ENCODE results near the gene RBM47.

The RBM47 gene

GRCh38 chr4:40595981-40596380 is 33.7 kb downstream of the RBM47 start:
- in situ Hi-C loops (cut with MboI; ENCODE audit: low pct_unique_long_range_greater_than_20kb, low sequenced_read_pairs): no loop called here
- no peak for DNase-seq

DNA sequence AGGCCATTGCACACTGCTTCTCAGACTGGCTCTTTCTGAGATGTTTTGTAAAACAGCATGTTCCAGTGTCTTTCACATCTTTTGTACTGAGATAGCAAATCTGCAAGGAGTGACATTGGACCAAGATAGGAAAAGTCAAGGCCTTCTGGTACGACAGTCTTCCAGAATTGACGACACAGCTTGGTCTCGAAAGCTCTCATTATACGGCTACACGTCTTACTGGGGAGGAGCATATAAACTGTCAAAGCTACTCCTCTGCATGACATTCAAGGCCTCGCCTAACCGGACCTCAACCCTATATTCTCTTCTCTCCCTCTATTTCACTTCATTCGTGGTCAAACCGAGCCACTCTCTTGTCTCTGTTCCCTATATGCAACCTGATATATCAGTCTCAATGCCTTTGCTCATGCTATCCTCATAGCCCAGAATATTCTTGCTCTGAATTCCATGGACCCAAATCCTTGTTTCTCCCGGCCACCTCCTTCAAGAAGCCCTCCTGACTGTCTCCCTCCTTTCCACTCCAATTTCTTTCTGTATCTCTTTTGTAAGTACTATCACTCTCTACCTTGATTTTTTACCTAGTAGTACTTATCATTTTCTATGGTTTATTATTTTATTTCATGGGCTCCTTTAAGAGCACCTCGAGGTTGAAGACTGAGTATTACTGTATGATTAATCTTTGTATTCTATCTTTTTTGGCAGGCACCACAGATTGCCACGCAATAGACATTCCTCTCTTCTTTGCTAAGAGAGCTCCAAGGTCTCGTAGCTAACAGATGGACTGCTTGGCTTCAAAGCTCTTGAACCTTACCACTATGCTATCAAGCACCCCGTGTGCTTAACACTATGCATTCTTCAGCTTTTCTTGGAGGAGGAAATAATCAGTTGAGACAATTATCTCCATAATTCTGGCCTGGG is 35.1 kb downstream of the RBM47 start:
- DNase-seq: no peak

DNA sequence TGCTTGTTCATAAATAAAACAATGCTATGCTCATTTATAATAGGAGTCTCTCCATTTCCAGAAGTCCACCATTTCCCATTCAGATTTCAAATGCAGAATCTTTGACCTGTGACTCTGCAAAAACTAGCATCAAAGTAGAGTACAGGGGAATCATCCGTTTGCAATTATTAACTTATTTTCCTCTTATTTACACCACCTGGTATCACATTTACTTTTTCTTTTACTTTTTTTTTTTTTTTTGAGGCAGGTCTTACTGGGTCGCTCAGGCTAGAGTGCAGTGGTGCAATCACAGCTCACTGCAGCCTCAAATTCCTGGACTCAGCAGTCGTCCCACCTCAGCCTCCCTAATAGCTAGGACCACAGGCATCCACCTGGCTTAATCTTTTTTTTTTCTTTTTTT is 37.6 kb downstream of the RBM47 start:
- in situ Hi-C loops (cut with MboI; ENCODE audit: low pct_unique_long_range_greater_than_20kb, low sequenced_read_pairs): no loop called here
- DNase-seq: no peak

More for the DNA sequence above, 35.1 kb downstream of the RBM47 start:
- in situ Hi-C loops (cut with MboI; ENCODE audit: low pct_unique_long_range_greater_than_20kb, low sequenced_read_pairs): no loop called here

GRCh38 chr4:40587826-40588225 is 41.8 kb downstream of the RBM47 start:
- in situ Hi-C loops (cut with MboI; ENCODE audit: low pct_unique_long_range_greater_than_20kb, low sequenced_read_pairs): no loop called here
- no peak for DNase-seq

DNA sequence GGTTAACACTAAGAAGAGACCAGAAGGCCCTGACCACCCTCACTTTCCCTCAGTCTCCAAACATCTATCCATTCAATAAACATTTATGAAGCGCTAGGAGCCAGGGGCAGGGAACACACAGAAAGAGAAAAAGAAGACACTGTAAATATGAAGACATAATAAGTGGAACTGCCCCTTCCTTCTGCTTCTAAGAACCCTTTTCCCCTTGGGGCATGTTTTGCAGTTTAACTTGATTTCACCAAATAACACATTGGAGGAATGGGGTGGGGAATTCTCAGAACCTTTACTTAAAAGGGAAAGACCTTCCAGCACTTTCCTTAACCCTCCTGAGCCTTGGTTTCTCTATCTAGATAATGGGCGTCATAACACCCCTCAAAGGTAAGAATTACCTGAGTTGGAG is 42.3 kb downstream of the RBM47 start:
- no peak for DNase-seq
- in situ Hi-C loops (cut with MboI; ENCODE audit: low pct_unique_long_range_greater_than_20kb, low sequenced_read_pairs): no loop called here

GRCh38 chr4:40586729-40587128 is 42.9 kb downstream of the RBM47 start:
- in situ Hi-C loops (cut with MboI; ENCODE audit: low pct_unique_long_range_greater_than_20kb, low sequenced_read_pairs): no loop called here
- DNase-seq: no peak

- no peak for DNase-seq
- in situ Hi-C loops (cut with MboI; ENCODE audit: low pct_unique_long_range_greater_than_20kb, low sequenced_read_pairs): no loop called here
Measured at GRCh38 chr4:40586034-40586433, 43.6 kb downstream of the RBM47 start.

DNA sequence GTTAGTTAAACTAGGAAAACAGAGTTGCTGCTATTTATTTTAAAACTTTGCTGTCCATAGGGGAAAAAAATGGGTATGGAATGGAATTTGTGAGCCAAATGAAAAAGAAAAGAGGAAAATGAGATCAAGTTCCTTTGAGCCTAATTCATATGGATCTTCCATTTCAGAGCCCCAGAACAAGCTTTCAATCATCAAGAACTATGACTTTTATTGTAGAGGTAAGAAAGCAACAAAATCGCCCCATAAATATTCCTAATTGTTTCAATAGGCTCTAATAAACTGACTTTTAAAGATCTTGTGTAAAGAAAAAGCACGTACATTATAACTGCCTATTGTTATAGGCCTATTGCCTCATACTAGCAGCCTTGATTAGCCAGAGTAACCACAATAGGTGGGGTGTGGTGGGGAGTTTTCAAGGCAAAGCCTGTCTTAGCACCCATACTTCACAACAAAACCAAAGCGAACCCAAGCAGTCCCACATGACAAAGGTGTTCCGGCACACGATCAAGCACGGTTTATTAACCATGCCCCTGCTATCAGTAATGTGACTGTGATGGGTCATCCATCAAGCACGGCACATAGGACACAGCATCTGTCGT is 44.4 kb downstream of the RBM47 start:
- DNase-seq: no peak
- in situ Hi-C loops (cut with MboI; ENCODE audit: low pct_unique_long_range_greater_than_20kb, low sequenced_read_pairs): no loop called here

DNA sequence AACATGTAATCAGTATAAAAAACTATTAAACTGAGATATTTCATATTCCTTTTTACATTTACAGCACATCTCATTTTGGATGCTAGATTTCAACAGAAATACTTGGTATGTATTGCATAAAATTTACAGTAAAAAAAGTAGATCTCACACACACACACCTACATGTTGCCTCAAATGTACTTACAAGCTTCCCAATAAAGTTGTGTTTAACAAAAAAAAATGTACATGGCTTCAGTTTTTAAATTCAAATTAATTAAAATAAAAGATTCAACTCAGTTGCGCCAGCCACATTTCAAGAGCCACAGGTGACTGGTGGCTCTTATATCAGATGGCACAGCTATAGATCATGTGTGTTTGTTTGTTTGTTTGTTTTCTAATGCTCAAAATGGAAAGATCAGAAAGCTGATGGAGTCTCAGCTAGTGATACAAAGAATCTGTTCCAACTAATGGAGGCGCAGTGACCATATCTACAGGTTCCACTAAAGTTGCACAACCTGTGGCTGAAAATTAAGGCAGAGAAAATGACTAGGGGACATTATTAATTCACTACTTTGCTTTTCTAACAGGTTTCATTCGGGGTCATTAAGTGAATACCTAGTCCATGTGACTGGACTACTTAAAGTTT is 45.0 kb downstream of the RBM47 start:
- in situ Hi-C loops (cut with MboI; ENCODE audit: low pct_unique_long_range_greater_than_20kb, low sequenced_read_pairs): no loop called here
- no peak for DNase-seq

DNA sequence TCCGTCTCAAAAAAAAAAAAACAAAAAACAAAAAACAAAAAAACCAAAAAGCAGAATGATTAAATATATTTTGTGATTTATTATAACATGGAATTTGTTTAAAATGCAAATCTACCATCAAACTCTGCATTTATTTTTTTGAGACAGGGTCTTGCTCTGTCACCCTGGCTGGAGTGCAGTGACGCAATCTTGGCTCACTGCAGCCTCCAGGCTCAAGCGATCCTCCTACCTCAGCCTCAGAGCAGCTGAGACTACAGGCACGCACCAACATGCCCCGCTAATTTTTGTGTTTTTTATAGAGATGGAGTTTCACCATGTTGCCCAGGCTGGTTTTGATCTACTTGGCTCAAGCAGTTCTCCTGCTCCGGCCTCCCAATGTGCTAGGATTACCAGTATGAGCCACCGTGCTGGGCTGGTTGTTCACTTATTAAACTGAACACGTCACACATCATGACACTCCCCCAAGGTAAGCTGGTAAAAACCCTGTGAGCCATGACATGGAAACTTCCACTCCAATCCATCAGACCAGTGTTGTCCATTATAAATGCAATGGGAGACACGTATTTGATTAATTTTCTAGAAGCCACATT is 45.7 kb downstream of the RBM47 start:
- in situ Hi-C loops (cut with MboI; ENCODE audit: low pct_unique_long_range_greater_than_20kb, low sequenced_read_pairs): no loop called here

DNA sequence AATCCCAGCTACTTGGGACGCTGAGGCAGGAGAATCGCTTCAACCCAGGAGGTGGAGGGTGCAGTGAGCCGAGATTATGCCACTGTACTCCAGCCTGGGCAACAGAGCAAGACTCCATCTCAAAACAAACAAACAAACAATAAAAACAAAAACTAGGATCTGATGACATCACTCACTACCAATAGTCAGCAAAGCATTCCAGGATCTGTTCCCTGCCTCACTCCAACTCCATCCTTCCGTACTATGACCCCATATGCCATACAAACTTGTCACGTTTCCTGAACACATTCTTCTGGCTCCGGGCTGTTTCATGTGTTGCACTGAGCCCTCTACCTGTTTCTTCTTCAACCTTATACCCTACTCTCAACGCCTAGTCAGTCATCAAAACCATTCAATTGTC is 47.3 kb downstream of the RBM47 start:
- in situ Hi-C loops (cut with MboI; ENCODE audit: low pct_unique_long_range_greater_than_20kb, low sequenced_read_pairs): no loop called here
- DNase-seq: no peak

More for the DNA sequence above, 45.7 kb downstream of the RBM47 start:
- no peak for DNase-seq

DNA sequence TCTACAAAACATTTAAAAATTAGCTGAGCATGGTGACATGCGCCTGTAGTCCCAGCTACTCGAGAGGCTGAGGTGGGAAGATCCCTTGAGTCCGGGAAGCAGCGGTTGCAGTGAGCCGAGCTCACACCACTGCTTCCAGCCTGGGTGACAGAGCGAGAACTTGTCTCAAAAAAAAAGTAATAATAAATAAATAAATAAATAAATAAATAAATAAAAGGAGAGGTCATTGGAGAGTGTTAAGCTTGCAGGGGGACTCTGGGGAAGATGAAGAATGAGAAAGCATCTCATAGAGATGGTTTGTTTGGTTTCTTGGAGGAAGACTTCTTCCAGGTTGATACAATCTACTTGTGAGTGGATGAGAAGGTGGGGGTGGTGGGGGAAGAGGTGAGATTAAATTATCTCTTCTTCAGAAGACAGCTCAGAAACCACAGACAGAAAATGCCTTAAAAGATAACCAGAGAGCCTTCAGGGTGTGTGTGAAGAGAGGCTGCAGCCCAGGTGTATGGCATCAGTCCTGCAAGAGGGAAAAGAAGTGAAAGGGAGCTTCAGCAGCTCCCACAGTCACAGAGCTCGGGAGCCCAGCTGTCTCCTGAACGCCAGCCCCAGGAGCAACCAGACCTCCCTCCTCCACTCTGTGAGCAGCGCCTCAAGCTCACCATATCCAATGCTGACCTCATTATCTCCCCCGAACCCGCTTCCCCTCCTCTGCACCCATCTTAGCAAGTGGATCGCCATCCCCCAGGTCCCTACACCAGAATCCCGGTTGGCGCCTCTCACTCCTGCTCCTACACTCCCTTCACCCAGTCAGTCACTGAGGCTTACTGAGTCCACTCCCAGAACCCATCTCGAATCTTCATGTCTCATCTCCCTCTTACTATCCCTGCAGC is 48.2 kb downstream of the RBM47 start:
- DNase-seq: peak; percentile 26
- in situ Hi-C loops (cut with MboI; ENCODE audit: low pct_unique_long_range_greater_than_20kb, low sequenced_read_pairs): no loop called here

GRCh38 chr4:40579983-40580382 is 49.7 kb downstream of the RBM47 start:
- in situ Hi-C loops (cut with MboI; ENCODE audit: low pct_unique_long_range_greater_than_20kb, low sequenced_read_pairs): no loop called here
- no peak for DNase-seq

DNA sequence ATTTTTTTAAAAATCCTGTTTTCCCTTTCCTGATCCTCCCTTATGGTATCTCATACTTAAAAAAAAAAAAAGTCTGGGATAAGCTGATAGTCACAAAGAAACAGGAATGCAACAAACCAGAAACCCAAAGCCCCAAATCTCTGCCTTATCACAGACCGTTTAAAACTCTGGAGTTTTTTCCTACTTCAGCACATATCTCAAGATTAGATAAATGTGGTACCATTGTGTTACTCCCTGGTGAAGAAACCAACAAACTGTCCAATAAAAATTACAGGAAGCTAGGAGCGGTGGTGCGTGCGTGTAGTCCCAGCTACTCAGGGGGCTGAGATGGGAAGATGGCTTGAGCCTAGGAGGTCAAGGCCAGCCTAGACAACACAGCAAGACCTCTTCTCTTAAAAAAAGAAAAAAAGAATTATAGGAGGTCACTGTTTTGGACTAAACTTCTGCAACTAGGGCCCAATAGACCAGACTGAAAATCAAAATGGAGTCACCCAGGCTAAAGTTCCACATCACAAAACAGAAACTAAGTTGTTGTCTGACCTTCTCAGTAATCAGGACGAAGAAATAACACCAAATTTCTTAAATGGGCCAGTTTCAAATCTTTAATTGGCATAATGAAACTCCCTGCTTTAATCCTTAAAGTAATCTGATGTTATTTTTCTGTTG is 51.9 kb downstream of the RBM47 start:
- DNase-seq: no peak
- in situ Hi-C loops (cut with MboI; ENCODE audit: low pct_unique_long_range_greater_than_20kb, low sequenced_read_pairs): no loop called here

DNA sequence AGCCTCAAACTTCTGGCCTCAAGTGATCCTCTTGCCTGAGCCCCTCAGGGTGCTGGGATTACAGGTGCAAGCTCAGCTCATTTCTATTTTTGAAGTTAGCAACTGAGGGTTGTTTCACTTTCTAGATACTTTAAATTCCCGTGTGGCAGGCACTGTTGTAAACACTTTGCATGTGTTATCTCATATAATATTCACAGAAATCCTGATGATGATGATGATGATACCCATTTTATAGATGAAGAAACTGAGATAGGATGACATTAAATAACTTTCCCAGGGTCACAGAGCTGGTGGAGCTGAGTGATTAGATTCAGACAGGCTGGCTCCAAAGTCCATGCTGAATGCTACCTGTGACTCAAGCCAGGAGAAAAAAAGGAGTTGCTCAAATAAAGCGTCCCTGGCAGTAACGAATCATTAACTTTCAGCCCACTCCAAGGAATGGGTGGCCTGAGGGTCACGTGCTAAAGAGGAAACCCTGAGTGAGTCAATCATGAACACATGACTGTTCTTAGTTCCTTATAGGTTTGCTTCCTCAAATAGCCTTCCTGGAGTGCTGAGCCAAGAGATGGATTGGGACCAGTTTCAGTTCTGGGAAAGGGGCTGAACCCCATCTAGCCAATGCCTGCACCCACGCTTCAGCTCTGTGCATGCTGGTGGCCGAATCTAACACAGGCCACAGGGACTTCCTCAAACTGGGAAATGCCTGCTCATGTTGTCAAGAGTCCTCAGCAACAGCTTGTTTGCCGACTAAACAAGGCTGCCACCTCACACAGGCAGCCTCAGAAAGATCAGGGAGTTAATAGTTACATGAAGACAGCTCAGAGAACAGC is 52.8 kb downstream of the RBM47 start:
- in situ Hi-C loops (cut with MboI; ENCODE audit: low pct_unique_long_range_greater_than_20kb, low sequenced_read_pairs): no loop called here
- peak; percentile 95 for DNase-seq

GRCh38 chr4:40575846-40576245 is 53.8 kb downstream of the RBM47 start:
- in situ Hi-C loops (cut with MboI; ENCODE audit: low pct_unique_long_range_greater_than_20kb, low sequenced_read_pairs): no loop called here
- DNase-seq: no peak

DNA sequence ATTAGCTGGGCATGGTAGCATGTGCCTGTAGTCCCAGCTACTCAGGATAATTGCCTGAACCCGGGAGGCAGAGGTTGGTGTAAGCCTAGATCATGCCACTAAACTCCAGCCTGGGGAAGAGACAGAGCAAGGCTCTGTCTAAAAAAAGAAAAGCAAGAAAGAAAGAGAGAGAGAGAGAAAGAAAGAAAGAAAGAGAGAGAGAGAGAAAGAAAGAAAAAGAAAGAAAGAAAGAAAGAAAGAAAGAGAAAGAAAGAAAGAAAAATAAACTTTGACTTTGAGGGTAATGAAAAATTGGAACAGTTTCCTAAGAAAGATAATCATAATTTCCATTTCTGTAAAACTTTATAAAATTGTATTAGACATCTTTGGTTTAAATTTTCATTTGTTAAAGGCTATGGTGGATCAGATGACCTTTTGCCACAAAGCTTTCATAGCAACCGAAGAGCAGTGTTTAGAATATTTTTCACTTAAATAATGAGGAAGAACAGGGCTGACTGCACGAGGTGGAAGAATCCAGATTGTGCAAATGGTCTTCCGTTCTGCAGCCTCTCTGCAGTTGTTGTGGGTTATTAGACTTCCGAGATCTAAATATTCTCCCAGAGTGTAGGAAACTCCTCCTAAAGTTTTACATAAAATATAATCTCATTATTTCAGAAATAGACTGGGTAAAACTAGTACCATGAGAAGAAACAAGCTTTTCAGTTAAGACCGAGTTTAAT is 55.9 kb downstream of the RBM47 start:
- DNase-seq: peak; percentile 74

More for the DNA sequence above, 55.9 kb downstream of the RBM47 start:
- in situ Hi-C loops (cut with MboI; ENCODE audit: low pct_unique_long_range_greater_than_20kb, low sequenced_read_pairs): no loop called here
